HepG2 (cell line): Measurements from ENCODE around the gene HORMAD2.

Source experiments
- CENPT ChIP-seq: sonication (generic); formaldehyde crosslinking; IDR thresholded peaks from 2 replicates; pipeline ENCODE4 v1.8.0; 2022; ENCODE audit warnings: low read depth, mild to moderate bottlenecking, moderate library complexity, missing genetic modification reagents
- CREM ChIP-seq, 2 experiments: sonication (generic) in 1 of 2; formaldehyde crosslinking in 1 of 2; IDR thresholded peaks; 2 replicates each; pipeline versions ENCODE4 v1.4.0 to v1.6.1; 2016 to 2020; ENCODE audit warnings: antibody characterized with exemption in 1 of 2, mild to moderate bottlenecking in 1 of 2, missing genetic modification reagents in 1 of 2
- ESRRA ChIP-seq: sonication (generic); formaldehyde crosslinking; IDR thresholded peaks from 2 replicates; pipeline ENCODE4 v1.5.1; 2020; ENCODE audit warnings: mild to moderate bottlenecking, low read depth, missing genetic modification reagents
- FOXA1 ChIP-seq, 2 experiments: fragments of 450-650 bp in 1 of 2; sonication (generic) in 1 of 2; formaldehyde crosslinking in 1 of 2; IDR thresholded peaks; 2 replicates each; pipeline versions ENCODE4 v1.4.0 to v1.6.1; 2016 to 2020; ENCODE audit warnings: missing genetic modification reagents in 1 of 2
- NFE2 ChIP-seq: sonication (generic); formaldehyde crosslinking; IDR thresholded peaks from 2 replicates; pipeline ENCODE4 v1.4.0; 2020; ENCODE audit warnings: missing genetic modification reagents
- NFYB ChIP-seq: sonication (generic); formaldehyde crosslinking; IDR thresholded peaks from 2 replicates; pipeline ENCODE4 v1.4.0; 2020; ENCODE audit warnings: missing genetic modification reagents
- POLR2A ChIP-seq, 2 experiments: IDR thresholded peaks; 2 replicates each; pipeline ENCODE4 v1.6.1; 2011; ENCODE audit warnings: low read depth in 2 of 2, low read length in 2 of 2, mild to moderate bottlenecking in 1 of 2, moderate library complexity in 1 of 2; ENCODE audit not compliant: insufficient read depth in 1 of 2
- POLR2AphosphoS5 ChIP-seq: IDR thresholded peaks from 2 replicates; pipeline ENCODE4 v1.6.1; 2012; ENCODE audit warnings: low read depth, low read length
- SMC3 ChIP-seq: IDR thresholded peaks from 2 replicates; pipeline ENCODE4 v1.6.1; 2011; ENCODE audit warnings: low read length, improper control_type of control experiment
- TEAD3 ChIP-seq: optimal IDR thresholded peaks from 2 replicates; pipeline ENCODE3; 2016; ENCODE audit warnings: borderline replicate concordance
- ZFP36 ChIP-seq: fragments of 150-350 bp; IDR thresholded peaks from 2 replicates; pipeline ENCODE4 v1.6.1; 2018; ENCODE audit warnings: borderline replicate concordance, low read length, low read depth; ENCODE audit not compliant: partially characterized antibody
- TF ChIP-seq, protein P1 (sequence below): sonication (generic); formaldehyde crosslinking; IDR thresholded peaks from 2 replicates; pipeline ENCODE4 v1.4.0; 2020; ENCODE audit warnings: mild to moderate bottlenecking, missing genetic modification reagents
- TF ChIP-seq, protein P2 (sequence below): sonication (generic); formaldehyde crosslinking; IDR thresholded peaks from 2 replicates; pipeline ENCODE4 v1.5.0; 2020; ENCODE audit warnings: mild to moderate bottlenecking, missing genetic modification reagents, moderate library complexity

DNA sequence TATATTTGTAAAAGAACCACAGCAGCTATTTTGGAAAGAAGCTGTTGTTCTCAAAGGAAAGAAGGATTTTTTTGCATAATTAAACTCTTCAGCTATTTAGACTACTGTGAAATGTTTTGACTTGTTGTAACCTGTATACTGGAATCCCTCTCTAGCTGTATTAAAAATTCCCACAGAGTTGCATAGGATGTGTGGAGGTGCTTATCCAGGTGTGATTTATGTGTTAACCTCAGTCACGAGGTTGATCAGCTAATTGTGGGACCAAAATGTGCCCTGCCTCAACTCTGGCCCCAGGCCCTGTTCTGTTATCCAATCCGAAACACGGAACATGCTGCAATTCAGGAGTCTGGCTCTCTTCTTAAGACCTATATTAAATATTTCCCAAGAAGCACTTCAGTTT is 96.2 kb downstream of the HORMAD2 start:
- no peak for TF ChIP-seq ESRRA (CRISPR knock-in tag)
- TF ChIP-seq, protein P1, sequence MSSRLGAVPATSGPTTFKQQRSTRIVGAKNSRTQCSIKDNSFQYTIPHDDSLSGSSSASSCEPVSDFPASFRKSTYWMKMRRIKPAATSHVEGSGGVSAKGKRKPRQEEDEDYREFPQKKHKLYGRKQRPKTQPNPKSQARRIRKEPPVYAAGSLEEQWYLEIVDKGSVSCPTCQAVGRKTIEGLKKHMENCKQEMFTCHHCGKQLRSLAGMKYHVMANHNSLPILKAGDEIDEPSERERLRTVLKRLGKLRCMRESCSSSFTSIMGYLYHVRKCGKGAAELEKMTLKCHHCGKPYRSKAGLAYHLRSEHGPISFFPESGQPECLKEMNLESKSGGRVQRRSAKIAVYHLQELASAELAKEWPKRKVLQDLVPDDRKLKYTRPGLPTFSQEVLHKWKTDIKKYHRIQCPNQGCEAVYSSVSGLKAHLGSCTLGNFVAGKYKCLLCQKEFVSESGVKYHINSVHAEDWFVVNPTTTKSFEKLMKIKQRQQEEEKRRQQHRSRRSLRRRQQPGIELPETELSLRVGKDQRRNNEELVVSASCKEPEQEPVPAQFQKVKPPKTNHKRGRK (CRISPR knock-in tag) = no peak
- TF ChIP-seq POLR2A (IDR thresholded peaks at IDR 0.05; ENCODE audit: insufficient read depth in 1 of 2, low read depth in 2 of 2, low read length in 2 of 2) = no peak
- no peak for TF ChIP-seq TEAD3 (CRISPR knock-in tag)
- TF ChIP-seq NFE2 (CRISPR knock-in tag) = no peak
- no peak for TF ChIP-seq NFYB (CRISPR knock-in tag)
- TF ChIP-seq FOXA1 (IDR thresholded peaks at IDR 0.05) = no peak
- TF ChIP-seq FOXA1 (CRISPR knock-in tag; IDR thresholded peaks at IDR 0.05) = no peak
- TF ChIP-seq SMC3 = no peak
- TF ChIP-seq, protein P2, sequence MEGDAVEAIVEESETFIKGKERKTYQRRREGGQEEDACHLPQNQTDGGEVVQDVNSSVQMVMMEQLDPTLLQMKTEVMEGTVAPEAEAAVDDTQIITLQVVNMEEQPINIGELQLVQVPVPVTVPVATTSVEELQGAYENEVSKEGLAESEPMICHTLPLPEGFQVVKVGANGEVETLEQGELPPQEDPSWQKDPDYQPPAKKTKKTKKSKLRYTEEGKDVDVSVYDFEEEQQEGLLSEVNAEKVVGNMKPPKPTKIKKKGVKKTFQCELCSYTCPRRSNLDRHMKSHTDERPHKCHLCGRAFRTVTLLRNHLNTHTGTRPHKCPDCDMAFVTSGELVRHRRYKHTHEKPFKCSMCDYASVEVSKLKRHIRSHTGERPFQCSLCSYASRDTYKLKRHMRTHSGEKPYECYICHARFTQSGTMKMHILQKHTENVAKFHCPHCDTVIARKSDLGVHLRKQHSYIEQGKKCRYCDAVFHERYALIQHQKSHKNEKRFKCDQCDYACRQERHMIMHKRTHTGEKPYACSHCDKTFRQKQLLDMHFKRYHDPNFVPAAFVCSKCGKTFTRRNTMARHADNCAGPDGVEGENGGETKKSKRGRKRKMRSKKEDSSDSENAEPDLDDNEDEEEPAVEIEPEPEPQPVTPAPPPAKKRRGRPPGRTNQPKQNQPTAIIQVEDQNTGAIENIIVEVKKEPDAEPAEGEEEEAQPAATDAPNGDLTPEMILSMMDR (CRISPR knock-in tag) = no peak
- no peak for TF ChIP-seq ZFP36
- TF ChIP-seq CENPT (CRISPR knock-in tag) = no peak
- no peak for TF ChIP-seq POLR2AphosphoS5
- TF ChIP-seq CREM (IDR thresholded peaks at IDR 0.05) = no peak
- TF ChIP-seq CREM (CRISPR knock-in tag; IDR thresholded peaks at IDR 0.05) = no peak
